ENCODE data around the gene APELA. TPM values are rescaled to one million over a fixed set of nuclear protein-coding genes. Genes with fewer than 3 reads are reported as not detected.
"Not testable (repeated sequence)": the region's sequence is repeated elsewhere in the genome, so short reads cannot be mapped to it uniquely, and the experiment has no call there.

Gene APELA
- total RNA-seq, 3 donors from 2014 or later (not counting 1 experiment from before 2014, with no cell fraction given): not detected

DNA sequence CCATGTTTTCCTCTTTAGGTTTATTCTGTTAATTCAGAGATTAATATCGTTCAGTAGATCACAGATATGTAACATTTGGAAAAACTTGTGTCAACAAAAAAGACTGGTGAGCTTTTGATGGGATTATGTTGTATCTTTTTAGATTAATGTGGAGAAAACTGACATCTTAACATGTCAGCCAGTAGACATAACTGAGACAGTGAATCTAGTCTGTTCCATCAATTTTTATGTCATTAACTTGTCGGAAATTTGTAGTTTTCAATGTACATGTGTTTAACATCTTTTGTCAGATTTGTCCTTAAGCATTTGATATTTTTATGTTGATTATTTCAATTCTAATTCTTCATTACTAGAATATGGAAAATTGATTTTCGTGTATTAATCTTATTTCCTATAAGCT lies 42.0 kb downstream of the APELA start:
- peaks cover 0 to 2% of the 10 kb centered on the region in 2 donors for H3K9me3 Mint-ChIP-seq
- H3K4me3 Mint-ChIP-seq: no peak overlapping the region
- H3K27me3 Mint-ChIP-seq (ENCODE audit: low read depth in 2 of 2): peaks cover 0 to 2% of the 10 kb centered on the region in 2 donors
- no peaks in the 10 kb centered on the region for H3K36me3 ChIP-seq (ENCODE audit: control insufficient read depth, insufficient read depth, low read length)
- H3K27ac Mint-ChIP-seq: no peak overlapping the region
- no peaks in the 10 kb centered on the region for H3K9me3 ChIP-seq (ENCODE audit: control insufficient read depth, insufficient read depth, low read length)
- no peak for ATAC-seq
- TF ChIP-seq, protein P1, sequence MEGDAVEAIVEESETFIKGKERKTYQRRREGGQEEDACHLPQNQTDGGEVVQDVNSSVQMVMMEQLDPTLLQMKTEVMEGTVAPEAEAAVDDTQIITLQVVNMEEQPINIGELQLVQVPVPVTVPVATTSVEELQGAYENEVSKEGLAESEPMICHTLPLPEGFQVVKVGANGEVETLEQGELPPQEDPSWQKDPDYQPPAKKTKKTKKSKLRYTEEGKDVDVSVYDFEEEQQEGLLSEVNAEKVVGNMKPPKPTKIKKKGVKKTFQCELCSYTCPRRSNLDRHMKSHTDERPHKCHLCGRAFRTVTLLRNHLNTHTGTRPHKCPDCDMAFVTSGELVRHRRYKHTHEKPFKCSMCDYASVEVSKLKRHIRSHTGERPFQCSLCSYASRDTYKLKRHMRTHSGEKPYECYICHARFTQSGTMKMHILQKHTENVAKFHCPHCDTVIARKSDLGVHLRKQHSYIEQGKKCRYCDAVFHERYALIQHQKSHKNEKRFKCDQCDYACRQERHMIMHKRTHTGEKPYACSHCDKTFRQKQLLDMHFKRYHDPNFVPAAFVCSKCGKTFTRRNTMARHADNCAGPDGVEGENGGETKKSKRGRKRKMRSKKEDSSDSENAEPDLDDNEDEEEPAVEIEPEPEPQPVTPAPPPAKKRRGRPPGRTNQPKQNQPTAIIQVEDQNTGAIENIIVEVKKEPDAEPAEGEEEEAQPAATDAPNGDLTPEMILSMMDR (IDR thresholded peaks at IDR 0.05): no peak
- no peaks in the 10 kb centered on the region for H3K36me3 Mint-ChIP-seq
- H3K27me3 ChIP-seq (ENCODE audit: control insufficient read depth, insufficient read depth, low read length): no peaks in the 10 kb centered on the region
- no peaks in the 10 kb centered on the region for H3K4me1 ChIP-seq (ENCODE audit: control insufficient read depth, insufficient read depth, low read length)
- H3K27ac ChIP-seq (ENCODE audit: low read length): no peak overlapping the region
- WGBS (ENCODE audit: insufficient coverage): no CpG with 5 or more reads among the region's 3 CpGs
- H3K4me3 ChIP-seq (ENCODE audit: low read length): no peak overlapping the region
- intact Hi-C loops (cut with micrococcal nuclease): no loop called here
- H3K4me1 Mint-ChIP-seq: no peaks in the 10 kb centered on the region
- no peak for DNase-seq

GRCh38 chr4:164924670-164925238 lies 47.8 kb downstream of the APELA start:
- no peaks in the 10 kb centered on the region for H3K27me3 ChIP-seq (ENCODE audit: control insufficient read depth, insufficient read depth, low read length)
- intact Hi-C loops (cut with micrococcal nuclease): no loop called here
- Mint-ChIP-seq H3K27me3 (ENCODE audit: low read depth in 2 of 2) (peaks cover 0 to 2% of the 10 kb centered on the region in 2 donors), H3K4me3 (no peak overlapping the region), H3K27ac (no peak overlapping the region), H3K9me3 (peaks cover 0 to 2% of the 10 kb centered on the region in 2 donors), H3K36me3 (no peaks in the 10 kb centered on the region), H3K4me1 (no peaks in the 10 kb centered on the region)
- TF ChIP-seq, protein P1 (IDR thresholded peaks at IDR 0.05): no peak
- WGBS (ENCODE audit: insufficient coverage): 83% methylated on average over 3 of the region's 3 CpGs
- DNase-seq (no peak), ATAC-seq (no peak)
- no peak overlapping the region for H3K27ac ChIP-seq (ENCODE audit: low read length)
- H3K36me3 ChIP-seq (ENCODE audit: control insufficient read depth, insufficient read depth, low read length): no peaks in the 10 kb centered on the region
- H3K4me3 ChIP-seq (ENCODE audit: low read length): no peak overlapping the region
- H3K4me1 ChIP-seq (ENCODE audit: control insufficient read depth, insufficient read depth, low read length): no peaks in the 10 kb centered on the region
- no peaks in the 10 kb centered on the region for H3K9me3 ChIP-seq (ENCODE audit: control insufficient read depth, insufficient read depth, low read length)

- TF ChIP-seq, protein P1 (IDR thresholded peaks at IDR 0.05): no peak
- no peaks in the 10 kb centered on the region for H3K36me3 Mint-ChIP-seq
Observed at GRCh38 chr4:164926301-164926700, 49.3 kb downstream of the APELA start.

GRCh38 chr4:164927101-164927500 lies 50.1 kb downstream of the APELA start:
- H3K36me3 ChIP-seq (ENCODE audit: control insufficient read depth, insufficient read depth, low read length); H3K4me3 ChIP-seq (ENCODE audit: low read length); intact Hi-C loops (cut with micrococcal nuclease); H3K27me3 ChIP-seq (ENCODE audit: control insufficient read depth, insufficient read depth, low read length); H3K4me1 Mint-ChIP-seq; H3K9me3 Mint-ChIP-seq; H3K36me3 Mint-ChIP-seq; ATAC-seq; H3K9me3 ChIP-seq (ENCODE audit: control insufficient read depth, insufficient read depth, low read length); H3K27me3 Mint-ChIP-seq (ENCODE audit: low read depth in 2 of 2); H3K4me1 ChIP-seq (ENCODE audit: control insufficient read depth, insufficient read depth, low read length); H3K4me3 Mint-ChIP-seq; H3K27ac Mint-ChIP-seq; H3K27ac ChIP-seq (ENCODE audit: low read length); DNase-seq: not testable (repeated sequence)
- 80% methylated on average over 1 of the region's 2 CpGs for WGBS (ENCODE audit: insufficient coverage)

More at GRCh38 chr4:164926301-164926700, 49.3 kb downstream of the APELA start:
- H3K27ac ChIP-seq (ENCODE audit: low read length): no peak overlapping the region
- Mint-ChIP-seq H3K27me3 (ENCODE audit: low read depth in 2 of 2) (peaks cover 2 to 5% of the 10 kb centered on the region in 2 donors), H3K4me1 (no peaks in the 10 kb centered on the region), H3K27ac (no peak overlapping the region), H3K9me3 (no peaks in the 10 kb centered on the region), H3K4me3 (no peak overlapping the region)
- WGBS (ENCODE audit: insufficient coverage): 87% methylated on average over 2 of the region's 2 CpGs
- DNase-seq (no peak), ATAC-seq (no peak)
- intact Hi-C loops (cut with micrococcal nuclease): no loop called here
- H3K4me3 ChIP-seq (ENCODE audit: low read length): no peak overlapping the region
- H3K4me1 ChIP-seq (ENCODE audit: control insufficient read depth, insufficient read depth, low read length): no peaks in the 10 kb centered on the region
- no peaks in the 10 kb centered on the region for H3K27me3 ChIP-seq (ENCODE audit: control insufficient read depth, insufficient read depth, low read length)
- no peaks in the 10 kb centered on the region for H3K36me3 ChIP-seq (ENCODE audit: control insufficient read depth, insufficient read depth, low read length)
- no peaks in the 10 kb centered on the region for H3K9me3 ChIP-seq (ENCODE audit: control insufficient read depth, insufficient read depth, low read length)
